ENCODE results near the gene NTN1.

DNA sequence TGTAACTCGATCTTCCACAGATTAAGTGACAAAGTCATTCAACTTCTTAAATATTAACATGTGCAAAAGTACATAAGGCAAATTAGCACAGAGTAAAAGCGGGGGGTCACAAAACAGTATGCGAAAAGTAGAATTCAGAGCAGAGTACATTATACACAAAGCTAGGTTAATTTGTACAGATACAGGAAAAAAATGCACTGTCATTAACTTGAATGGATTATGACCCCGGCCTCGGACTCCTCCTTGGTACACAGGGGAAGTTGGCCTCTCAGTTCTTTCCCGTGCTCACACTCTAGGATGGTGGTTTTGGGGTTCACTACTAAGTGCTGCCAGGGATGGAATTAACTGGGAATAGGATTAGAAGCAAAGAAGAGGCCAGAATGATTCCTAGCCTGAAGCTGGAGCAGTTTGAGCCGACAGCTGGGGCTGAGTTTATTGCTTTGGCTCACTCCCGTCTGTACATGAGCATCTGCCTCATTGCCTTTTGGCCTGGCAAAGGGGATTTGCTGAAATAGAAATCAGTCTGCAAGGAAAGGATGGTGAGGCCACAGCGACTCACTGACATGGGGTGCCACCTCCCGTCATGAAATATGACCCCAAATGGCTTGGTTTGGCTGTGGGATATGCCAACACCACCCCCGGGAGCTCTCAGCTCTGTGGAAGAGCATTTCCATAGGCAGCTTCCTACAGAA, 23.6 kb downstream of the NTN1 start:
- TF ChIP-seq, protein P1, sequence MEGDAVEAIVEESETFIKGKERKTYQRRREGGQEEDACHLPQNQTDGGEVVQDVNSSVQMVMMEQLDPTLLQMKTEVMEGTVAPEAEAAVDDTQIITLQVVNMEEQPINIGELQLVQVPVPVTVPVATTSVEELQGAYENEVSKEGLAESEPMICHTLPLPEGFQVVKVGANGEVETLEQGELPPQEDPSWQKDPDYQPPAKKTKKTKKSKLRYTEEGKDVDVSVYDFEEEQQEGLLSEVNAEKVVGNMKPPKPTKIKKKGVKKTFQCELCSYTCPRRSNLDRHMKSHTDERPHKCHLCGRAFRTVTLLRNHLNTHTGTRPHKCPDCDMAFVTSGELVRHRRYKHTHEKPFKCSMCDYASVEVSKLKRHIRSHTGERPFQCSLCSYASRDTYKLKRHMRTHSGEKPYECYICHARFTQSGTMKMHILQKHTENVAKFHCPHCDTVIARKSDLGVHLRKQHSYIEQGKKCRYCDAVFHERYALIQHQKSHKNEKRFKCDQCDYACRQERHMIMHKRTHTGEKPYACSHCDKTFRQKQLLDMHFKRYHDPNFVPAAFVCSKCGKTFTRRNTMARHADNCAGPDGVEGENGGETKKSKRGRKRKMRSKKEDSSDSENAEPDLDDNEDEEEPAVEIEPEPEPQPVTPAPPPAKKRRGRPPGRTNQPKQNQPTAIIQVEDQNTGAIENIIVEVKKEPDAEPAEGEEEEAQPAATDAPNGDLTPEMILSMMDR (IDR thresholded peaks at IDR 0.05): no peak
- TF ChIP-seq EZH2 (IDR thresholded peaks at IDR 0.05): no peak
